ENCODE results near the gene ASCL5.

Gene ASCL5

GRCh38 chr1:201142011-201142848, 15.2 kb upstream of the ASCL5 start:
- Histone ChIP-seq H3K9me3 (ENCODE audit: control insufficient read depth, low read length) (no peaks in the 10 kb centered on the region), H3K4me3 (ENCODE audit: insufficient read depth, low read depth, low read length) (no peak overlapping the region), H3K4me1 (ENCODE audit: control insufficient read depth, insufficient read depth, low read length) (no peaks in the 10 kb centered on the region), H3K36me3 (ENCODE audit: control insufficient read depth, insufficient read depth, low read length) (peaks cover 66% of the 10 kb centered on the region), H3K27me3 (ENCODE audit: control insufficient read depth, insufficient read depth, low read length, poor library complexity, severe bottlenecking) (no peaks in the 10 kb centered on the region), H3K27ac (ENCODE audit: insufficient read depth, low read depth, low read length, poor library complexity, severe bottlenecking) (no peak overlapping the region)
- WGBS, 2 experiments, result 93 to 95% methylated on average over 16 of the region's 16 CpGs

- H3K36me3 ChIP-seq (ENCODE audit: control insufficient read depth, insufficient read depth, low read length), result peaks cover 63% of the 10 kb centered on the region
- no peak overlapping the region for H3K4me3 ChIP-seq (ENCODE audit: insufficient read depth, low read depth, low read length)
- no peaks in the 10 kb centered on the region for H3K4me1 ChIP-seq (ENCODE audit: control insufficient read depth, insufficient read depth, low read length)
- 98 to 99% methylated on average over 5 of the region's 5 CpGs for WGBS, 2 experiments
- H3K27ac ChIP-seq (ENCODE audit: insufficient read depth, low read depth, low read length, poor library complexity, severe bottlenecking), result no peak overlapping the region
- H3K27me3 ChIP-seq (ENCODE audit: control insufficient read depth, insufficient read depth, low read length, poor library complexity, severe bottlenecking), result no peaks in the 10 kb centered on the region
- H3K9me3 ChIP-seq (ENCODE audit: control insufficient read depth, low read length), result no peaks in the 10 kb centered on the region
Observed at GRCh38 chr1:201141418-201141817, 14.4 kb upstream of the ASCL5 start.

DNA sequence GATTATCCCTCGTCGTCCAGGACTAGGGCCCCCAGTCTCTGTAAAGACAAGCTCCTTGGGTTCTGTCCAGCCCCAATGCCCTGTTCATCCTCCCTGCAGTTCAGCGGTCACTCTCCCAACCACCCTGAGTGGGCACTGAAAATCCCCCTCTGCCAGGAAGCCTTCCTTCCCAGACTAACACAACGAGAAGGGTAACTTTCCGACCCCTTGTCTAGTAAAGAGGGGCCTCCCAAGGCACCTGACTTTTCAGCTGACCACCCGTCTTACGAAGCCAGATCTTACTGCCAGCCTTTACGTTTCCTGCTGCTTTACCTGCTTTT, 13.9 kb upstream of the ASCL5 start:
- Histone ChIP-seq H3K27ac (ENCODE audit: insufficient read depth, low read depth, low read length, poor library complexity, severe bottlenecking) (no peak overlapping the region), H3K4me1 (ENCODE audit: control insufficient read depth, insufficient read depth, low read length) (no peaks in the 10 kb centered on the region), H3K9me3 (ENCODE audit: control insufficient read depth, low read length) (no peaks in the 10 kb centered on the region), H3K4me3 (ENCODE audit: insufficient read depth, low read depth, low read length) (no peak overlapping the region), H3K36me3 (ENCODE audit: control insufficient read depth, insufficient read depth, low read length) (peaks cover 64% of the 10 kb centered on the region), H3K27me3 (ENCODE audit: control insufficient read depth, insufficient read depth, low read length, poor library complexity, severe bottlenecking) (no peaks in the 10 kb centered on the region)
- WGBS, 2 experiments, result 93 to 96% methylated on average over 8 of the region's 8 CpGs

- H3K4me3 ChIP-seq (ENCODE audit: insufficient read depth, low read depth, low read length), result no peak overlapping the region
- no peaks in the 10 kb centered on the region for H3K9me3 ChIP-seq (ENCODE audit: control insufficient read depth, low read length)
- H3K4me1 ChIP-seq (ENCODE audit: control insufficient read depth, insufficient read depth, low read length), result no peaks in the 10 kb centered on the region
- WGBS, 2 experiments, result 83 to 87% methylated on average over 10 of the region's 10 CpGs
- H3K27me3 ChIP-seq (ENCODE audit: control insufficient read depth, insufficient read depth, low read length, poor library complexity, severe bottlenecking), result no peaks in the 10 kb centered on the region
- H3K27ac ChIP-seq (ENCODE audit: insufficient read depth, low read depth, low read length, poor library complexity, severe bottlenecking), result no peak overlapping the region
- H3K36me3 ChIP-seq (ENCODE audit: control insufficient read depth, insufficient read depth, low read length), result peaks cover 63% of the 10 kb centered on the region
Observed at GRCh38 chr1:201140235-201140940, 13.4 kb upstream of the ASCL5 start.

DNA sequence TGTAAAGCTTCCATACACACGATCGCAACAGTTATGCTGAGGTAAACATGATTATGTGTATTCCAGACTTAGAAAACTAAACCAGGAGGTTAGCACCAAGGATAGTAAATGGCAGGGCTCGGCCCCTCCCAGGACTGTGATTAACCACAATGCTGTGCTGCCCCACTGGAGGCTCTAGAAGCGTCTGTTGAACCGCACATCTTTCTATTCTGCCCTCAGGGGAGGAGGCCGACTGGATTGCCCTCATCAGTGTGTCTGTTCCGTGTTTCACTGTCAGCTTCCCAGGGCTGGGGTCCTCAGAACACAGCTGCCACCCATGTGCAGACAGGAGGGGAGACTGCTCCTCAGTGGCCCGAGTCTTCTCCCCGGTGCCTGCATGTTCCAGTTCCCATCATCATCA, 12.8 kb upstream of the ASCL5 start:
- WGBS, 2 experiments, result 94 to 95% methylated on average over 9 of the region's 9 CpGs
- H3K4me3 ChIP-seq (ENCODE audit: insufficient read depth, low read depth, low read length), result no peak overlapping the region
- H3K36me3 ChIP-seq (ENCODE audit: control insufficient read depth, insufficient read depth, low read length), result peaks cover 62% of the 10 kb centered on the region
- no peaks in the 10 kb centered on the region for H3K9me3 ChIP-seq (ENCODE audit: control insufficient read depth, low read length)
- no peak overlapping the region for H3K27ac ChIP-seq (ENCODE audit: insufficient read depth, low read depth, low read length, poor library complexity, severe bottlenecking)
- no peaks in the 10 kb centered on the region for H3K27me3 ChIP-seq (ENCODE audit: control insufficient read depth, insufficient read depth, low read length, poor library complexity, severe bottlenecking)
- no peaks in the 10 kb centered on the region for H3K4me1 ChIP-seq (ENCODE audit: control insufficient read depth, insufficient read depth, low read length)

- no peak overlapping the region for H3K27ac ChIP-seq (ENCODE audit: insufficient read depth, low read depth, low read length, poor library complexity, severe bottlenecking)
- H3K36me3 ChIP-seq (ENCODE audit: control insufficient read depth, insufficient read depth, low read length), result peaks cover 62% of the 10 kb centered on the region
- no peaks in the 10 kb centered on the region for H3K27me3 ChIP-seq (ENCODE audit: control insufficient read depth, insufficient read depth, low read length, poor library complexity, severe bottlenecking)
- H3K4me1 ChIP-seq (ENCODE audit: control insufficient read depth, insufficient read depth, low read length), result no peaks in the 10 kb centered on the region
- H3K4me3 ChIP-seq (ENCODE audit: insufficient read depth, low read depth, low read length), result no peak overlapping the region
- H3K9me3 ChIP-seq (ENCODE audit: control insufficient read depth, low read length), result no peaks in the 10 kb centered on the region
- 96 to 98% methylated on average over 5 of the region's 5 CpGs for WGBS, 2 experiments
Observed at GRCh38 chr1:201139306-201139705, 12.3 kb upstream of the ASCL5 start.

GRCh38 chr1:201138311-201138840, 11.4 kb upstream of the ASCL5 start:
- no peaks in the 10 kb centered on the region for H3K27me3 ChIP-seq (ENCODE audit: control insufficient read depth, insufficient read depth, low read length, poor library complexity, severe bottlenecking)
- 94 to 95% methylated on average over 6 of the region's 6 CpGs for WGBS, 2 experiments
- no peaks in the 10 kb centered on the region for H3K9me3 ChIP-seq (ENCODE audit: control insufficient read depth, low read length)
- no peak overlapping the region for H3K4me3 ChIP-seq (ENCODE audit: insufficient read depth, low read depth, low read length)
- H3K4me1 ChIP-seq (ENCODE audit: control insufficient read depth, insufficient read depth, low read length), result no peaks in the 10 kb centered on the region
- H3K36me3 ChIP-seq (ENCODE audit: control insufficient read depth, insufficient read depth, low read length), result peaks cover 56% of the 10 kb centered on the region
- no peak overlapping the region for H3K27ac ChIP-seq (ENCODE audit: insufficient read depth, low read depth, low read length, poor library complexity, severe bottlenecking)

GRCh38 chr1:201137579-201138310, 10.8 kb upstream of the ASCL5 start:
- H3K4me1 ChIP-seq (ENCODE audit: control insufficient read depth, insufficient read depth, low read length), result no peaks in the 10 kb centered on the region
- 91 to 95% methylated on average over 6 of the region's 6 CpGs for WGBS, 2 experiments
- no peaks in the 10 kb centered on the region for H3K27me3 ChIP-seq (ENCODE audit: control insufficient read depth, insufficient read depth, low read length, poor library complexity, severe bottlenecking)
- no peaks in the 10 kb centered on the region for H3K9me3 ChIP-seq (ENCODE audit: control insufficient read depth, low read length)
- H3K27ac ChIP-seq (ENCODE audit: insufficient read depth, low read depth, low read length, poor library complexity, severe bottlenecking), result no peak overlapping the region
- H3K4me3 ChIP-seq (ENCODE audit: insufficient read depth, low read depth, low read length), result no peak overlapping the region
- H3K36me3 ChIP-seq (ENCODE audit: control insufficient read depth, insufficient read depth, low read length), result peaks cover 50% of the 10 kb centered on the region

DNA sequence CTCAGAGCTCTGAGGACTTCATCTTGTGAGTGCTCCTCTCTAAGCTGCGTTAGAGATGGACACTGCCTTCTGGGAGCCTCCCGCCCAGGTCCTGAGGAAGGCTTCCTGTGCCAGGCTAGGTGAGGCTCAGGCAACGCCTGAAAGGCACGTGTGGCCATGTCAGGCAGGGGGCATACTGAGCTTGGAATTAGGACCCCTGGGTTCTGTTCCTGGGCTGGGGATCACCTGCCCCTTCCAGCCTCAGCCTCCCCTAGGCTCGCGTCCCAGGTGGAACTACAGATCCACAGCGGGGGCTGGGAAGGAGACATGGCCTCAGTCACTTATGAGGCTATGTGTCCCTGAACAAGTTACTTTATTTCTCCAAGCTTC, 10.0 kb upstream of the ASCL5 start:
- Histone ChIP-seq H3K36me3 (ENCODE audit: control insufficient read depth, insufficient read depth, low read length) (peaks cover 43% of the 10 kb centered on the region), H3K9me3 (ENCODE audit: control insufficient read depth, low read length) (no peaks in the 10 kb centered on the region), H3K4me1 (ENCODE audit: control insufficient read depth, insufficient read depth, low read length) (no peaks in the 10 kb centered on the region), H3K27me3 (ENCODE audit: control insufficient read depth, insufficient read depth, low read length, poor library complexity, severe bottlenecking) (no peaks in the 10 kb centered on the region), H3K4me3 (ENCODE audit: insufficient read depth, low read depth, low read length) (no peak overlapping the region), H3K27ac (ENCODE audit: insufficient read depth, low read depth, low read length, poor library complexity, severe bottlenecking) (no peak overlapping the region)
- WGBS, 2 experiments, result 95% methylated on average over 7 of the region's 7 CpGs

All from ectodermal cell (in vitro differentiated cells).